ENCODE results near the gene IDH3G. TPM values are rescaled to one million over a fixed set of nuclear protein-coding genes. Genes with fewer than 3 reads are reported as not detected.
A peak's percentile ranks its signal among the peaks of the same experiment; 100 is the strongest.

IDH3G gene
- total RNA-seq, 4 donors from 2014 or later, result 79.8 to 92.7 (median 86.4) TPM

GRCh38 chrX:153824348-153824747, 30.2 kb upstream of the IDH3G start:
- H3K27ac ChIP-seq, result no peak overlapping the region
- no peaks in the 10 kb centered on the region for H3K4me1 ChIP-seq
- ATAC-seq, result no peak
- in situ Hi-C loops (cut with MboI; ENCODE audit: low sequenced_read_pairs in 4 of 4) (no loop called here), intact Hi-C loops (cut with DNase I; ENCODE audit: low total_unique reads) (no loop called here)
- DNase-seq, result no peak
- no peaks in the 10 kb centered on the region for H3K9me3 ChIP-seq
- no peak overlapping the region for H3K4me3 ChIP-seq
- no peak for TF ChIP-seq POLR2A (IDR thresholded peaks at IDR 0.05)
- TF ChIP-seq CTCF (IDR thresholded peaks at IDR 0.05 in 4 of 5, conservative IDR thresholded peaks at IDR 0.05 in 1 of 5), result no peak
- H3K27me3 ChIP-seq, result peaks cover 0 to 13% (median 11%) of the 10 kb centered on the region in 3 donors
- H3K36me3 ChIP-seq, result no peaks in the 10 kb centered on the region

- ATAC-seq, result no peak
- in situ Hi-C loops (cut with MboI; ENCODE audit: low sequenced_read_pairs in 4 of 4), result no loop called here
- Histone ChIP-seq H3K4me1 (no peaks in the 10 kb centered on the region), H3K27me3 (peaks cover 0 to 10% (median 8%) of the 10 kb centered on the region in 3 donors), H3K36me3 (no peaks in the 10 kb centered on the region), H3K4me3 (no peak overlapping the region), H3K27ac (no peak overlapping the region), H3K9me3 (no peaks in the 10 kb centered on the region)
- DNase-seq, result no peak
- intact Hi-C loops (cut with DNase I; ENCODE audit: low total_unique reads), result no loop called here
- TF ChIP-seq POLR2A (IDR thresholded peaks at IDR 0.05) (no peak), CTCF (IDR thresholded peaks at IDR 0.05 in 4 of 5, conservative IDR thresholded peaks at IDR 0.05 in 1 of 5) (no peak)
Measured at GRCh38 chrX:153821066-153821465, 26.9 kb upstream of the IDH3G start.

DNA sequence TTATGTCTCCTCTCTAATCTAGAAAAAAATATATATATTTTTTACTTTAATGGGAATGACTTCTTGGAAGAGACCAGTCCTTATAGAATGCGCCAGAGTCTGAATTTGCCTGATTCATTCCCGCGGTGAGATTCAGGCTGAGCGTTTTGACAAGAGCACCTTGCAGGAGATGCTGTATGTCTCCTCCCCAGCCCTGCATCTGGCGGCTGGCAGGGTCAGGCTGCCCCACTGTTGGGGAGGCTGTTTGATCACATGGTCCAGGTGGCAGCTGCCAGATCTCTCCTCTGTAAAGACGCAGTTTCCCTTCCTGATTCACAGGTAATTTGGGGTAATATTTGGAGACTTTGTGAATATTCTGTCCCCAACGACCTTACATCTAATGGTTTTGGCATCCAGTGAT, 26.4 kb upstream of the IDH3G start:
- DNase-seq (no peak), ATAC-seq (no peak)
- no peak for TF ChIP-seq CTCF (IDR thresholded peaks at IDR 0.05 in 4 of 5, conservative IDR thresholded peaks at IDR 0.05 in 1 of 5)
- TF ChIP-seq POLR2A (IDR thresholded peaks at IDR 0.05), result no peak
- no peaks in the 10 kb centered on the region for H3K9me3 ChIP-seq
- in situ Hi-C loops (cut with MboI; ENCODE audit: low sequenced_read_pairs in 4 of 4) (no loop called here), intact Hi-C loops (cut with DNase I; ENCODE audit: low total_unique reads) (no loop called here)
- H3K36me3 ChIP-seq, result no peaks in the 10 kb centered on the region
- H3K27me3 ChIP-seq, result peaks cover 0 to 10% (median 8%) of the 10 kb centered on the region in 3 donors
- H3K4me3 ChIP-seq, result no peak overlapping the region
- H3K27ac ChIP-seq, result no peak overlapping the region
- H3K4me1 ChIP-seq, result no peaks in the 10 kb centered on the region

GRCh38 chrX:153819384-153820040, 25.3 kb upstream of the IDH3G start:
- in situ Hi-C loops (cut with MboI; ENCODE audit: low sequenced_read_pairs in 4 of 4) (no loop called here), intact Hi-C loops (cut with DNase I; ENCODE audit: low total_unique reads) (no loop called here)
- no peak for TF ChIP-seq CTCF (IDR thresholded peaks at IDR 0.05 in 4 of 5, conservative IDR thresholded peaks at IDR 0.05 in 1 of 5)
- no peak for TF ChIP-seq POLR2A (IDR thresholded peaks at IDR 0.05)
- no peaks in the 10 kb centered on the region for H3K36me3 ChIP-seq
- DNase-seq (no peak), ATAC-seq (no peak)
- peak overlapping the region; percentile 41 to 56 (median 47) for H3K4me3 ChIP-seq
- H3K4me1 ChIP-seq, result no peaks in the 10 kb centered on the region
- no peak overlapping the region for H3K27ac ChIP-seq
- H3K27me3 ChIP-seq, result peaks cover 0 to 10% (median 8%) of the 10 kb centered on the region in 3 donors
- no peaks in the 10 kb centered on the region for H3K9me3 ChIP-seq
